Measurements from ENCODE around the gene BIN1.

DNA sequence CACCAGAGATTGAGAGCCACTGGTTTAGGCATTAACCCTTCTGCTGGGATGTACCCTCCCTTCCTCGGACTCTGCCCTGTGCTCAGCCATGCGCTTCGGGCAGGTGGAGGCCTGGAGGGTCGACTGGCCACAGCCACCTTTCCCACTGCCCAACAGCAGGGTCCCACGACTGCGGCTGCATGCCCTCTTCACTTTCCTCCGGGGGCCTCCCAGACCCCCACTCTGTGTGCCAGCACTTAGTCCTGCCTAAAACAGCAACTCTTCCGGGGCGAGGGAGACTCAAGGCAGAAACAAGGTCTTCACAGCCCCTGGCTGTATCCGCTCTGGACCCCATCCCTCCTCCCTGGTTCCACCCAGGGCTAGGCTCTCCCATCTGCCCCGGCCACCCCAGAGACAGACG, 31.3 kb upstream of the BIN1 start:
- TF ChIP-seq, protein P1, sequence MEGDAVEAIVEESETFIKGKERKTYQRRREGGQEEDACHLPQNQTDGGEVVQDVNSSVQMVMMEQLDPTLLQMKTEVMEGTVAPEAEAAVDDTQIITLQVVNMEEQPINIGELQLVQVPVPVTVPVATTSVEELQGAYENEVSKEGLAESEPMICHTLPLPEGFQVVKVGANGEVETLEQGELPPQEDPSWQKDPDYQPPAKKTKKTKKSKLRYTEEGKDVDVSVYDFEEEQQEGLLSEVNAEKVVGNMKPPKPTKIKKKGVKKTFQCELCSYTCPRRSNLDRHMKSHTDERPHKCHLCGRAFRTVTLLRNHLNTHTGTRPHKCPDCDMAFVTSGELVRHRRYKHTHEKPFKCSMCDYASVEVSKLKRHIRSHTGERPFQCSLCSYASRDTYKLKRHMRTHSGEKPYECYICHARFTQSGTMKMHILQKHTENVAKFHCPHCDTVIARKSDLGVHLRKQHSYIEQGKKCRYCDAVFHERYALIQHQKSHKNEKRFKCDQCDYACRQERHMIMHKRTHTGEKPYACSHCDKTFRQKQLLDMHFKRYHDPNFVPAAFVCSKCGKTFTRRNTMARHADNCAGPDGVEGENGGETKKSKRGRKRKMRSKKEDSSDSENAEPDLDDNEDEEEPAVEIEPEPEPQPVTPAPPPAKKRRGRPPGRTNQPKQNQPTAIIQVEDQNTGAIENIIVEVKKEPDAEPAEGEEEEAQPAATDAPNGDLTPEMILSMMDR (IDR thresholded peaks at IDR 0.05) = no peak
- TF ChIP-seq POLR2A (IDR thresholded peaks at IDR 0.05) = no peak
